Hepatocyte (in vitro differentiated cells): ENCODE measurements around the gene SOCS3. TPM values are rescaled to one million over a fixed set of nuclear protein-coding genes. Genes with fewer than 3 reads are reported as not detected.

ENCODE experiments used
- DNase-seq: peaks from one replicate; pipeline ENCODE4 v3.0.0-alpha.2; 2016; ENCODE audit warnings: low spot score
- H2AFZ ChIP-seq: fragments of 200-600 bp; sonication (generic); 2 replicates; pipeline ENCODE4 v1.6.0; 2016; ENCODE audit warnings: antibody characterized with exemption, mild to moderate bottlenecking
- H3K27ac ChIP-seq: fragments of 200-600 bp; sonication (generic); 2 replicates; pipeline ENCODE4 v1.5.1; 2016; ENCODE audit warnings: mild to moderate bottlenecking
- H3K27me3 ChIP-seq: fragments of 200-600 bp; sonication (generic); 2 replicates; pipeline ENCODE4 v1.6.1; 2016
- H3K36me3 ChIP-seq: fragments of 200-600 bp; sonication (generic); replicated peaks from 2 replicates; pipeline ENCODE4 v1.5.1; 2016; ENCODE audit warnings: low read depth; ENCODE audit not compliant: insufficient read depth
- H3K4me1 ChIP-seq: fragments of 200-600 bp; sonication (generic); 2 replicates; pipeline ENCODE4 v1.5.1; 2016; ENCODE audit warnings: mild to moderate bottlenecking, moderate library complexity; ENCODE audit not compliant: insufficient read depth
- H3K4me2 ChIP-seq: fragments of 200-600 bp; sonication (generic); 2 replicates; pipeline ENCODE4 v1.6.0; 2016
- H3K4me3 ChIP-seq: fragments of 200-600 bp; sonication (generic); 2 replicates; pipeline ENCODE4 v1.5.1; 2016; ENCODE audit warnings: mild to moderate bottlenecking
- H3K79me2 ChIP-seq: fragments of 200-600 bp; sonication (generic); 2 replicates; pipeline ENCODE4 v1.6.0; 2017; ENCODE audit warnings: mild to moderate bottlenecking
- H3K9me2 ChIP-seq: fragments of 200-600 bp; sonication (generic); replicated peaks from 2 replicates; pipeline ENCODE4 v1.6.0; 2017; ENCODE audit warnings: mild to moderate bottlenecking; ENCODE audit not compliant: insufficient read depth
- H3K9me3 ChIP-seq: fragments of 200-600 bp; sonication (generic); 2 replicates; pipeline ENCODE4 v1.5.1; 2016; ENCODE audit warnings: low read depth, mild to moderate bottlenecking
- H4K20me1 ChIP-seq: fragments of 200-600 bp; sonication (generic); 2 replicates; pipeline ENCODE4 v1.6.0; 2016; ENCODE audit warnings: mild to moderate bottlenecking; ENCODE audit not compliant: insufficient read depth, poor library complexity, severe bottlenecking
- CTCF ChIP-seq: fragments of 200-600 bp; sonication (generic); IDR thresholded peaks from 2 replicates; pipeline ENCODE4 v1.5.1; 2016; ENCODE audit warnings: antibody characterized with exemption, mild to moderate bottlenecking; ENCODE audit not compliant: poor library complexity
- EZH2 ChIP-seq: fragments of 200-600 bp; sonication (generic); IDR thresholded peaks from 2 replicates; pipeline ENCODE4 v1.6.1; 2016; ENCODE audit warnings: antibody characterized with exemption, mild to moderate bottlenecking, borderline replicate concordance
- EZH2phosphoT487 ChIP-seq: fragments of 200-600 bp; sonication (generic); IDR thresholded peaks from one replicate; pipeline ENCODE4 v1.6.1; 2018; ENCODE audit warnings: antibody characterized with exemption, mild to moderate bottlenecking, low read depth, moderate library complexity; ENCODE audit not compliant: unreplicated experiment, severe bottlenecking
- WGBS: methylation state at CpG from one replicate; pipeline ENCODE4 v1.1.6; 2016; ENCODE audit warnings: low lambda C conversion rate; ENCODE audit errors: missing lambda C conversion rate; 5-methylcytosine and 5-hydroxymethylcytosine counted together
- polyA plus RNA-seq: library from polyadenylated mRNA; unstranded; fragments of >200 nt; fragmentation: Nextera tagmentation; extraction: Ambion mirVana; gene quantifications from 2 replicates; pipeline ENCODE4 v1.2.1, GENCODE V29; 2016
- total RNA-seq: library from RNA; depleted of rRNA; stranded (reverse); fragments of >200 nt; gene quantifications from 2 replicates; pipeline ENCODE4 v1.2.3, GENCODE V29; 2014

SOCS3 gene
- total and polyA plus RNA-seq, 2 experiments from 2014 or later = 172 to 181 TPM

GRCh38 chr17:78325076-78325687 is 34.7 kb downstream of the SOCS3 start:
- no peaks in the 10 kb centered on the region for H3K9me2 ChIP-seq
- H3K27me3 ChIP-seq = no peaks in the 10 kb centered on the region
- H3K27ac ChIP-seq = peak overlapping the region; percentile 91
- H3K4me1 ChIP-seq = peaks cover 18% of the 10 kb centered on the region
- H3K4me3 ChIP-seq = no peak overlapping the region
- peak overlapping the region; percentile 10 for H2AFZ ChIP-seq
- H3K36me3 ChIP-seq = no peaks in the 10 kb centered on the region
- no peaks in the 10 kb centered on the region for H3K79me2 ChIP-seq
- DNase-seq = no peak
- TF ChIP-seq EZH2phosphoT487 = no peak
- H4K20me1 ChIP-seq = no peaks in the 10 kb centered on the region
- H3K9me3 ChIP-seq = no peaks in the 10 kb centered on the region
- H3K4me2 ChIP-seq = peak overlapping the region; percentile 54
- 81% methylated on average over 20 of the region's 20 CpGs for WGBS

GRCh38 chr17:78324391-78325075 is 35.3 kb downstream of the SOCS3 start:
- peak; percentile 78 for DNase-seq
- TF ChIP-seq CTCF (no peak), EZH2 (no peak), EZH2phosphoT487 (no peak)
- H3K27me3 ChIP-seq = no peaks in the 10 kb centered on the region
- no peaks in the 10 kb centered on the region for H3K36me3 ChIP-seq
- H3K27ac ChIP-seq = peak overlapping the region; percentile 91
- no peaks in the 10 kb centered on the region for H3K79me2 ChIP-seq
- no peaks in the 10 kb centered on the region for H3K9me2 ChIP-seq
- H4K20me1 ChIP-seq = no peaks in the 10 kb centered on the region
- H2AFZ ChIP-seq = peak overlapping the region; percentile 10
- peak overlapping the region; percentile 54 for H3K4me2 ChIP-seq
- 45% methylated on average over 18 of the region's 18 CpGs for WGBS
- H3K4me3 ChIP-seq = no peak overlapping the region
- H3K9me3 ChIP-seq = no peaks in the 10 kb centered on the region
- H3K4me1 ChIP-seq = peaks cover 18% of the 10 kb centered on the region

- Histone ChIP-seq H3K4me3 (no peak overlapping the region), H3K36me3 (no peaks in the 10 kb centered on the region), H4K20me1 (no peaks in the 10 kb centered on the region), H3K27ac (peak overlapping the region; percentile 91), H3K9me2 (no peaks in the 10 kb centered on the region), H2AFZ (no peak overlapping the region), H3K79me2 (no peaks in the 10 kb centered on the region), H3K9me3 (no peaks in the 10 kb centered on the region), H3K4me1 (peaks cover 18% of the 10 kb centered on the region), H3K4me2 (peak overlapping the region; percentile 40), H3K27me3 (no peaks in the 10 kb centered on the region)
- no peak for TF ChIP-seq EZH2phosphoT487
- no peak for TF ChIP-seq EZH2
- TF ChIP-seq CTCF = no peak
- DNase-seq = no peak
- WGBS = 52% methylated on average over 7 of the region's 7 CpGs
Observed at GRCh38 chr17:78323826-78324390, 36.0 kb downstream of the SOCS3 start.

- Histone ChIP-seq H2AFZ (no peak overlapping the region), H4K20me1 (no peaks in the 10 kb centered on the region), H3K9me3 (no peaks in the 10 kb centered on the region), H3K4me2 (no peak overlapping the region), H3K4me1 (peaks cover 20% of the 10 kb centered on the region), H3K79me2 (no peaks in the 10 kb centered on the region), H3K27ac (peak overlapping the region; percentile 91), H3K36me3 (no peaks in the 10 kb centered on the region), H3K27me3 (no peaks in the 10 kb centered on the region), H3K9me2 (no peaks in the 10 kb centered on the region), H3K4me3 (no peak overlapping the region)
- DNase-seq = no peak
- no peak for TF ChIP-seq EZH2phosphoT487
- no peak for TF ChIP-seq CTCF
- TF ChIP-seq EZH2 = no peak
- 70% methylated on average over 15 of the region's 16 CpGs for WGBS
Observed at GRCh38 chr17:78322858-78323455, 36.9 kb downstream of the SOCS3 start.
